ENCODE results near the gene SEC14L3. TPM values are rescaled to one million over a fixed set of nuclear protein-coding genes. Genes with fewer than 3 reads are reported as not detected.

Gene SEC14L3
- total RNA-seq, 2 donors from 2014 or later: not detected

DNA sequence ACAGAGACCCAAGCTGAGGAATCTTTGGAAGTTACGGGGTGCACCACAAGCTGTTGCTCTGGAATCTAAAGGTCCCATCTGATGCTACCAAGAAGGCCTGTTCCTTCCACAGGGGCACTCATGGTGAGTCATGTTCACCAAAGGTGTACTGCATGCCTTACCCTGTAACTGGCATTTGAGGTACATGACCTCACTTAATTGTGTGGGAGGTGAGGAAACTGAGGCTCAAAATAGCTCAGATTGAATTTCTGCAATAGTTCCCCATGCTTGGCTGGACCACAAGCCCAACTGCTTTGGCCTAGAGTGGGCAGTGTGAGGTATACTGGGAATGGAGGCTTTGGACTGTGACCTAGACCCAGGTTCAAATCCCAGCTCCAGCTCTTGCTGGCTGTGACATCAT, 38.0 kb downstream of the SEC14L3 start:
- no peak for TF ChIP-seq CTCF (IDR thresholded peaks at IDR 0.05)
- Histone ChIP-seq H3K4me3 (no peak overlapping the region), H3K36me3 (no peaks in the 10 kb centered on the region), H3K27me3 (no peaks in the 10 kb centered on the region), H3K27ac (no peak overlapping the region), H3K9me3 (no peaks in the 10 kb centered on the region), H3K4me1 (no peaks in the 10 kb centered on the region)
- DNase-seq (ENCODE audit: low spot score): no peak

GRCh38 chr22:30433227-30433626, 38.6 kb downstream of the SEC14L3 start:
- TF ChIP-seq CTCF (IDR thresholded peaks at IDR 0.05): no peak
- no peaks in the 10 kb centered on the region for H3K27me3 ChIP-seq
- no peaks in the 10 kb centered on the region for H3K36me3 ChIP-seq
- no peaks in the 10 kb centered on the region for H3K9me3 ChIP-seq
- no peak for DNase-seq (ENCODE audit: low spot score)
- H3K4me3 ChIP-seq: no peak overlapping the region
- H3K4me1 ChIP-seq: no peaks in the 10 kb centered on the region
- H3K27ac ChIP-seq: no peak overlapping the region

- DNase-seq (ENCODE audit: low spot score): no peak
Observed at GRCh38 chr22:30432520-30432919, 39.3 kb downstream of the SEC14L3 start.

GRCh38 chr22:30432096-30432495, 39.7 kb downstream of the SEC14L3 start:
- DNase-seq (ENCODE audit: low spot score): no peak
- TF ChIP-seq CTCF (IDR thresholded peaks at IDR 0.05): no peak
- Histone ChIP-seq H3K36me3 (no peaks in the 10 kb centered on the region), H3K9me3 (no peaks in the 10 kb centered on the region), H3K4me1 (no peaks in the 10 kb centered on the region), H3K27me3 (no peaks in the 10 kb centered on the region), H3K27ac (no peak overlapping the region), H3K4me3 (no peak overlapping the region)

More at GRCh38 chr22:30432520-30432919, 39.3 kb downstream of the SEC14L3 start:
- no peak for TF ChIP-seq CTCF (IDR thresholded peaks at IDR 0.05)
- no peaks in the 10 kb centered on the region for H3K9me3 ChIP-seq
- H3K27ac ChIP-seq: no peak overlapping the region
- no peaks in the 10 kb centered on the region for H3K36me3 ChIP-seq
- H3K4me1 ChIP-seq: no peaks in the 10 kb centered on the region
- no peak overlapping the region for H3K4me3 ChIP-seq
- H3K27me3 ChIP-seq: no peaks in the 10 kb centered on the region

GRCh38 chr22:30430933-30431332, 40.9 kb downstream of the SEC14L3 start:
- no peak for TF ChIP-seq CTCF (IDR thresholded peaks at IDR 0.05)
- peaks cover 0 to 8% of the 10 kb centered on the region in 2 donors for H3K4me1 ChIP-seq
- no peak for DNase-seq (ENCODE audit: low spot score)
- no peaks in the 10 kb centered on the region for H3K36me3 ChIP-seq
- H3K27ac ChIP-seq: no peak overlapping the region
- H3K27me3 ChIP-seq: no peaks in the 10 kb centered on the region
- H3K4me3 ChIP-seq: no peak overlapping the region
- H3K9me3 ChIP-seq: no peaks in the 10 kb centered on the region

- Histone ChIP-seq H3K4me3 (no peak overlapping the region), H3K27ac (no peak overlapping the region), H3K27me3 (no peaks in the 10 kb centered on the region), H3K9me3 (no peaks in the 10 kb centered on the region), H3K4me1 (peaks cover 0 to 18% of the 10 kb centered on the region in 2 donors), H3K36me3 (no peaks in the 10 kb centered on the region)
- TF ChIP-seq CTCF (IDR thresholded peaks at IDR 0.05): no peak
- no peak for DNase-seq (ENCODE audit: low spot score)
Observed at GRCh38 chr22:30429887-30430286, 41.9 kb downstream of the SEC14L3 start.

All from right atrium auricular region (tissue), 2 donors.